Fibroblast of villous mesenchyme (primary cell): ENCODE data around the gene RAD51B. TPM values are rescaled to one million over a fixed set of nuclear protein-coding genes. Genes with fewer than 3 reads are reported as not detected.

Experiments used
- DNase-seq: peaks from one replicate; pipeline ENCODE4 v3.0.0-alpha.2; 2010; ENCODE audit warnings: low read depth
- H3K4me3 ChIP-seq: 2 replicates; pipeline ENCODE4 v1.5.1; 2011; ENCODE audit warnings: low read depth, mild to moderate bottlenecking, low read length
- CTCF ChIP-seq: IDR thresholded peaks from 2 replicates; pipeline ENCODE4 v1.5.1; 2012; ENCODE audit warnings: low read depth, mild to moderate bottlenecking, low read length; ENCODE audit not compliant: insufficient read depth
- total RNA-seq: library from RNA; depleted of rRNA; stranded (reverse); fragments of >200 nt; gene quantifications from 2 replicates; pipeline ENCODE4 v1.2.3, GENCODE V29; 2012

Gene RAD51B
- total RNA-seq, 1 donor, result 22.0 TPM

GRCh38 chr14:68470361-68470760, 650.8 kb downstream of the RAD51B start:
- no peak overlapping the region for H3K4me3 ChIP-seq
- DNase-seq, result no peak
- no peak for TF ChIP-seq CTCF

DNA sequence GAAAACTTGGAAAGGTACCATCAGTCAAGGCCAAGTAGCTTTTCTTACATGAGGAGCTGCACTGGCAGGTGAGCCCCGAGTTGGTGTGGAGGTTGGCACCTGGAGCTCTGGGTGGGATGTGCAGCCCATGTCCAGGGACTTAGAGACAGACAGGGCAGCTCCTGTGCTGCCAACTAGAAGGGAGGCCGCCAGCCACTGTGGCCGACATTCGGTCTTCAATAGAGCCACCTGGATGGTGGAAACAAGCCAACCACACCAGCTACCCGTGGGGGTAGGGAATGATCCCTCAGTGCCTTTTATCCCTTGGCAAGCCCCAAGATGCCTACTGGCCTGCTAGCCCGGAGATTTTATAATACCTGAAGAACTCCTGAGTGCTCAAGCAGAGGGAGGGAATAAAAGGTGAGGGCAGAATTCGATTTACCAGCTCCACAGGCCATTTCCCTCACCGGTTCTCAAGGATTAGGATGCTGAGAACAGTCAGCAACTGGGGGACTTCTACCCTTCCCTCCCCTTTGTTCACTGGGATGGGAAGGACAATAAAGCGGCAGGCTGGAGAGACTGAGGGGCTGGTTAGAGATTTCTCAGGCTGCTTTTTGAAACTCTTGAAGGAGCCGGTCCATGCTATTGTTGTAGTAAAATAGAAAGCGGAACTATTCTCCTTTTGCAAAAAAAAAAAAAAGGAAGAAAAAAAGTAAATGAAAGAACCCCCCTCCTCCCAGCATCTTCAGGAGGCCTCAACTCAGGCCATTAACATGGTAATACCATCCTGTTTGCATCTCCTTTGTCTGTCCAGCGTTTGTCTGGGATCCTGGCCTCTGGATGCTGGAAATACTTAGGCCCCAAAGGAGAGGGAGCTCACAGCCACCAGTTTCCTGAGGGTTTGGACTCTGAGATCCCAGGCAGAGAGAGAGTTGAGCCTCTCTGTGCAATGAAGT, 651.7 kb downstream of the RAD51B start:
- TF ChIP-seq CTCF, result no peak
- DNase-seq, result no peak
- no peak overlapping the region for H3K4me3 ChIP-seq

DNA sequence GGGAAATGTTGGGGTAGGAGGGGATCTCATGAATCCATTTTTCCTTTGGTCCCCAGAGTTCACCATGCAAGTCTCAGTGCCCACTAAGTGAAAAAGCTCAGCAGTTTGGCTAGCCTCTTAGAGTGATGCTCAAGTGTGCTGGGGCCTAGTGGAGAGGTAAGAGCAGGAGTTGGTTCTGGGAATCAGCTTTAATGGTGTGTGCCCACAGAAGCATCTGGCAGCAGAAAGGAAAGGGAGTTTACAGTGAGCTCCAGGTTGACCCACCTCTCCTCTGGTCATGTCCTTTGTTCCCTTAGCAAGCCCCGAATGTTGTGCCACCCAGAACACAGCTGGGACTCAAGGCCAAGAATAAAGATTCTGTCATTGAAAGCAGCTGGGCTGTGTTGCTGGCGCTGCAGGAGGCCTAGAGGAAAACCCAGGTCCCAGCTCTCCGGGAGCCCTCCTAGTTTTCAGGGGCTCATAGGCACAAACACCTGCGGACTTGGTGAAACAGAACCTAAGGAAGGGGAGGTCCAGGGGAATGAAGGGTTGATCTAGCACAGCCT, 652.5 kb downstream of the RAD51B start:
- no peak for DNase-seq
- no peak overlapping the region for H3K4me3 ChIP-seq
- TF ChIP-seq CTCF, result no peak

- no peak for DNase-seq
- TF ChIP-seq CTCF, result no peak
- no peak overlapping the region for H3K4me3 ChIP-seq
Observed at GRCh38 chr14:68473069-68473468, 653.5 kb downstream of the RAD51B start.

DNA sequence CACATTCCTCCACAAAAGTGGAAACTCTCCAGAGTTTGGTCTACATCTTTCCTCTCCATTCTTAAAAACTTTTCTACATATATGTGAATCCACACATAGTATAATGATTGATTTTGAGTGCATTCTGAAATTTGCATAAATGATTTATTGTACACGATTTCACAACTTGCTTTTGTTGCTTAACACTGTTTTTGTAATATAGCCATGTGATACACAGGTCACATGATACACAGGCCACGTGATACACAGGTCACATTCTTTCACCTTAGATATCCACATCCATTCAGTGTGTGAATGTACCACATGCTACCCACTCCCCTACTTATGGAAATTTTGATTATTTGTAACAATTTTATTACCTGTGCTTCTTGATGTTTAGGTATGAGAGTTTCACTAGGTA, 654.2 kb downstream of the RAD51B start:
- no peak for DNase-seq
- H3K4me3 ChIP-seq, result no peak overlapping the region
- TF ChIP-seq CTCF, result no peak

- no peak for DNase-seq
- no peak for TF ChIP-seq CTCF
- no peak overlapping the region for H3K4me3 ChIP-seq
Observed at GRCh38 chr14:68474741-68475140, 655.2 kb downstream of the RAD51B start.

- no peak for TF ChIP-seq CTCF
- no peak for DNase-seq
- H3K4me3 ChIP-seq, result no peak overlapping the region
Observed at GRCh38 chr14:68475802-68476201, 656.2 kb downstream of the RAD51B start.
